ENCODE data around the gene SLC28A1. TPM values are rescaled to one million over a fixed set of nuclear protein-coding genes. Genes with fewer than 3 reads are reported as not detected.

The SLC28A1 gene, protein sequence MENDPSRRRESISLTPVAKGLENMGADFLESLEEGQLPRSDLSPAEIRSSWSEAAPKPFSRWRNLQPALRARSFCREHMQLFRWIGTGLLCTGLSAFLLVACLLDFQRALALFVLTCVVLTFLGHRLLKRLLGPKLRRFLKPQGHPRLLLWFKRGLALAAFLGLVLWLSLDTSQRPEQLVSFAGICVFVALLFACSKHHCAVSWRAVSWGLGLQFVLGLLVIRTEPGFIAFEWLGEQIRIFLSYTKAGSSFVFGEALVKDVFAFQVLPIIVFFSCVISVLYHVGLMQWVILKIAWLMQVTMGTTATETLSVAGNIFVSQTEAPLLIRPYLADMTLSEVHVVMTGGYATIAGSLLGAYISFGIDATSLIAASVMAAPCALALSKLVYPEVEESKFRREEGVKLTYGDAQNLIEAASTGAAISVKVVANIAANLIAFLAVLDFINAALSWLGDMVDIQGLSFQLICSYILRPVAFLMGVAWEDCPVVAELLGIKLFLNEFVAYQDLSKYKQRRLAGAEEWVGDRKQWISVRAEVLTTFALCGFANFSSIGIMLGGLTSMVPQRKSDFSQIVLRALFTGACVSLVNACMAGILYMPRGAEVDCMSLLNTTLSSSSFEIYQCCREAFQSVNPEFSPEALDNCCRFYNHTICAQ
- not detected in 2 replicates for total RNA-seq

DNA sequence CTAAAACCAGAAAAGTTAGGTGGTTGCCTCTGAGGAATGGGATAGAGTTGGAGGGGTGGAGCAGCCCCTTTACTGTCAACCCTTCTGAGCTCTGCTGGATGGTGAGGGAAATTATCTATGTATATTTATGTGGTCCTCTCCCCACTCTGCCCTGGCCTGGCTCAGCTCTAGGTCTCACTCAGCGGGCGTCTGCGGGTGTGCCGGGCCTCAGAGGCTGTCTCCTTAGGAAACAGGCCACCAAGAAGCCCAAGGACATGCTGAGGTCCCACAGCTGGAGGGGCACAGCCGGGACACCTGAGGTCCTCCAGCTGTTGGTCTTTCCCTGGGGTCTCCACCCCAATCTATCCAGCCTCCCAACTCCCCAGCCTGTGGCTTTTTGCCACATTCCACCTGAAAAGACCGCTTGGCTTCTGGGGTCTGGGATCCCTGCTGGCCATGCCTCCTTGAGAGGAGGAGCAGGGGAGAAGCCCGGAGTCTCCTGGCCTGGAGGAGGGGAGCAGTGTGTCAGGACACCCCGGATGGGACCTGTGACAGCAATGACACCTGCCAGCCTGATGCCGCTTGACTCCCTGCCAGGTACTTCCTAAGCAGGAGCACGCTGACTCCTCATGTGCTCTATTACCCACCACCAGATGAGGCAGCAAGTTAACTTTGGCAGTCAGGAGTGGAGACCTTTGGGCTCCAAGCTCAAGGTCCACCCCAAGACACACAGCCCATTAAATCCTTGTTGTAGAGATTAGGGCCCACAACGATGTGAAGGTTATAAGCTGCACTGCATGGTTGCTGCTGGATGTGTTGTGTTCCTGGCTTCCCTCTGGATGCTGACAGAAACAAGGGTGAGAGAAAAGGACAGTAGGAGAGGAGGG, at the start of gene SLC28A1:
TSS of gene SLC28A1 (plus strand) at position 747 of the 866 bp plus-strand sequence. CDS start 3,099 bp downstream, outside the sequence.

DNA sequence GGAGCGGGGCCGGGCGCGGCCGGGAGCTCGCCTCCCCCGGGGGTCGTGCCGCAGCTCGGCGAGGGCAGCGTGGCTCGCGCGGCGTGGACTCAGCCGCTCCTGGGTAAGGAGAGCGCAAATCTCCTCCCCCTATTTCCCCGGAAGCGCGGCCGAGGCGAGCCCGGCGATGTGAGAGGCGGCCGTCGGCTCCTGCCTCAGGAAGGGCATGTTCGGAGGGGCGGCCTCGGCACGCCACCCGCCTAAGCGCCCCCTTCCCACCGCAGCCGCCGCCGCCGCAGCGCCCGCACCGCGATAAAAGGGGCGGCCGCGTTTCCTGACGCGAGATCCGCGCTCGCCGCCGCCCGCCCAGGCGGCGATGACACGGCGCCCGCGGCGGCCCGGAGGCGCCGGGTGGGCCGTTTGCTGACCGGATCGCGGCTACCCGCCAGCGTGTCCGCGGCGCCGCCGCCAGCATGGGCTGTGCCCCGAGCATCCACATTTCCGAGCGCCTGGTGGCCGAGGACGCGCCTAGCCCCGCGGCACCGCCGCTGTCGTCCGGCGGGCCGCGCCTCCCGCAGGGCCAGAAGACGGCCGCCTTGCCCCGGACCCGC, 97.3 kb downstream of the SLC28A1 start, which contains the start of gene PDE8A:
TSS of gene PDE8A (plus strand) at position 146 of the 590 bp plus-strand sequence. CDS start at position 453, 307 bp downstream.

Other genes with a start within 250 kb of the SLC28A1 start
- gene WDR73, start 230.4 kb upstream of the SLC28A1 start, total RNA-seq = 22.4 and 35.4 TPM in 2 replicates
- gene NMB, start 226.5 kb upstream of the SLC28A1 start, total RNA-seq = 5.5 and 8.2 TPM in 2 replicates
- 315 and 352 TPM in 2 replicates for gene SEC11A, start 168.5 kb upstream of the SLC28A1 start, total RNA-seq
- 2.3 and 2.9 TPM in 2 replicates for gene ZNF592, start 136.1 kb upstream of the SLC28A1 start, total RNA-seq
- 9.1 and 13.1 TPM in 2 replicates for gene ALPK3, start 67.3 kb upstream of the SLC28A1 start, total RNA-seq
- 16.0 and 19.5 TPM in 2 replicates for gene PDE8A, start 97.2 kb downstream of the SLC28A1 start, total RNA-seq